GM12865 (cell line): ENCODE measurements around the gene CKB.
"Not testable (repeated sequence)": the region's sequence is repeated elsewhere in the genome, so short reads cannot be mapped to it uniquely, and the experiment has no call there.

Experiments used
- DNase-seq: peaks from one replicate; pipeline ENCODE4 v3.0.0; 2010; ENCODE audit warnings: low read depth
- H3K4me3 ChIP-seq: 2 replicates; pipeline ENCODE4 v1.5.1; 2011; ENCODE audit warnings: mild to moderate bottlenecking, low read depth, low read length, control low read depth
- TF ChIP-seq, protein P1 (sequence below): IDR thresholded peaks from 2 replicates; pipeline ENCODE4 v1.5.1; 2011; ENCODE audit warnings: low read length, control low read depth, low read depth, inconsistent platforms; ENCODE audit not compliant: insufficient read depth; ENCODE audit errors: missing control alignments

Gene CKB

DNA sequence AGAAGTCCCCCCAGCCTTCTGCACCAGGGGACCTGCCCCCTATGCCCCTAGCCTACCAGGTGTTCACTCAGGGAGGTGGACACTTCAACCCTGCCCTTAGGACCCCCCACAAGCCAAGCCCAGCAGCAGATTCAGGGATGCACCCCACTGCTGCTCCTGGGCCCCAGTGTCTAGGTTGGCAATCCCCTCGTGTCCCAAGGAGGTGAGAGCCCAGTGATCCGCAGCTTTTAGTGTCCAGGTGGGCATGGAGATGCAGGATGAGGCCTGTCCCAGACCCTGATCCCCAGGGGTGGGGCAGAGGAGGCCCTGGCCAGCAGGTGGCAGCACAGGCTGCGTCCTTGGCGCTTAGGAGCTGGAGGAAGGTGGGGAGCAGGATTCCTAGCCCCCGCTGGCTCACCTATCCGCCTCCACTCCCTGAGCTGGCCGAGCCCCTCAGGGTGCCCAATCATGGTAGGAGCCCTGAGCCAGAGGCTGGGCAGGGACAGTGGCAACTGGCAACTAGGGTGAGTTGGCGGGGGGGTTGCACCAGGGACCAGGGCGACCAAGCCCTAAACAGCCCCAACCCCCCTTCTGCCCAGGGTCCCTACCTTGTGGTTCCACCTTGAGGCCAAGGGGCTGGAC is 4.1 kb downstream of the CKB start:
- H3K4me3 ChIP-seq: no peak overlapping the region
- TF ChIP-seq, protein P1, sequence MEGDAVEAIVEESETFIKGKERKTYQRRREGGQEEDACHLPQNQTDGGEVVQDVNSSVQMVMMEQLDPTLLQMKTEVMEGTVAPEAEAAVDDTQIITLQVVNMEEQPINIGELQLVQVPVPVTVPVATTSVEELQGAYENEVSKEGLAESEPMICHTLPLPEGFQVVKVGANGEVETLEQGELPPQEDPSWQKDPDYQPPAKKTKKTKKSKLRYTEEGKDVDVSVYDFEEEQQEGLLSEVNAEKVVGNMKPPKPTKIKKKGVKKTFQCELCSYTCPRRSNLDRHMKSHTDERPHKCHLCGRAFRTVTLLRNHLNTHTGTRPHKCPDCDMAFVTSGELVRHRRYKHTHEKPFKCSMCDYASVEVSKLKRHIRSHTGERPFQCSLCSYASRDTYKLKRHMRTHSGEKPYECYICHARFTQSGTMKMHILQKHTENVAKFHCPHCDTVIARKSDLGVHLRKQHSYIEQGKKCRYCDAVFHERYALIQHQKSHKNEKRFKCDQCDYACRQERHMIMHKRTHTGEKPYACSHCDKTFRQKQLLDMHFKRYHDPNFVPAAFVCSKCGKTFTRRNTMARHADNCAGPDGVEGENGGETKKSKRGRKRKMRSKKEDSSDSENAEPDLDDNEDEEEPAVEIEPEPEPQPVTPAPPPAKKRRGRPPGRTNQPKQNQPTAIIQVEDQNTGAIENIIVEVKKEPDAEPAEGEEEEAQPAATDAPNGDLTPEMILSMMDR: peak; percentile 94
- peak; percentile 59 for DNase-seq

DNA sequence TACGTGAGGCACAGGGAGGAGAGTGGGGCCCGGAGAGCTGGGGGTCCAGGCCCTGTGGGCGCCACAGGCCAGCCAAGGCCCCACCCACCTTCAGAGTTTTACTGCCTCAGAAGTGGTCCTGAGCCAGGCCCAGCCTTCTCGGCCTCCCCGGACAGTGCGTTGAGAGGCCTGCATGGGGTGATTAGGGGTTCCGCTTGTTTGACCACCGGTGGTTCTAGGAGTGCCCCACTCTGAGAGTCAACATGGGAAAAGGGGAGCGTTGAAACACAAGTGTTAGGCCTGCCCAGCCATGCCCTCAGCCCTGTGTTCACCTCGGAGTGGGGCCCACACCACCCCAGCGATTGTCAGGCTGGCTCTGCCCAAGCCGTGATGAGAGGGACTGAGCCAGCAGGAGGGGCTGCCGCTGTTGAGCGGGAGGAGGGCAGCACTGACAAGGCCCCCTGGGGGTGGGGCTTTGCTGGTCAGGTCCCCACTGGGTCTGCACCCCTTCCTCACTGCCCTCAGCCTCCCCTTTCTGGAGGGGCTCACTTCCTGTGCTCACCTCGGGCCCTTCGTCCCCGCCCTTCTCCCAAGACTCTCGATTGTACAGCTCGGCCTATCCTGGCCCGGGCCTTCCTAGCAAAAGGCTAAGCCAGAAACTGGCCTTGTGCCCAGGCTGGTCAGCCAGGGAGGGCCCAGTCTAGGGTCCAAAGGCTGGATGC is 4.8 kb downstream of the CKB start:
- no peak for DNase-seq
- no peak overlapping the region for H3K4me3 ChIP-seq
- TF ChIP-seq, protein P1: no peak

DNA sequence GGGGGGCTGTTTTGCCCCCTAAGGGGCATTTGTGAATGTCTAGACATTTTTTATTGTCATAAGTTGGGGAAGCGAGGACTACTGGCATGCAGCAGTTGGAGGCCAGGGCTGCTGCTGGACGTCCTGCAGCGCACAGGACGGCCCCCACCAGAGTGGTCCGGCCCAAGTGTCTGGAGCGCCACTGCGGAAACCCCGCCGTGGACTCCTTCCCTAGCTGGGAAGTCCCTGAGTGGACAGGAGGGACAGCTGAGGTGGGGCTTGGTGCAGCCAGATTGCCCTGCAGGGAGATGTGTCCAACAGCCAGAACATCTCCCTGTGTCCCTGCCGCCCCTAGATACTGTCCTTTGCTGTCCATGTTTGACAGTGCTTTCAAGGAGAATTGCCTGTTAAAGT is 5.5 kb downstream of the CKB start:
- no peak for DNase-seq
- TF ChIP-seq, protein P1: no peak
- H3K4me3 ChIP-seq: no peak overlapping the region

DNA sequence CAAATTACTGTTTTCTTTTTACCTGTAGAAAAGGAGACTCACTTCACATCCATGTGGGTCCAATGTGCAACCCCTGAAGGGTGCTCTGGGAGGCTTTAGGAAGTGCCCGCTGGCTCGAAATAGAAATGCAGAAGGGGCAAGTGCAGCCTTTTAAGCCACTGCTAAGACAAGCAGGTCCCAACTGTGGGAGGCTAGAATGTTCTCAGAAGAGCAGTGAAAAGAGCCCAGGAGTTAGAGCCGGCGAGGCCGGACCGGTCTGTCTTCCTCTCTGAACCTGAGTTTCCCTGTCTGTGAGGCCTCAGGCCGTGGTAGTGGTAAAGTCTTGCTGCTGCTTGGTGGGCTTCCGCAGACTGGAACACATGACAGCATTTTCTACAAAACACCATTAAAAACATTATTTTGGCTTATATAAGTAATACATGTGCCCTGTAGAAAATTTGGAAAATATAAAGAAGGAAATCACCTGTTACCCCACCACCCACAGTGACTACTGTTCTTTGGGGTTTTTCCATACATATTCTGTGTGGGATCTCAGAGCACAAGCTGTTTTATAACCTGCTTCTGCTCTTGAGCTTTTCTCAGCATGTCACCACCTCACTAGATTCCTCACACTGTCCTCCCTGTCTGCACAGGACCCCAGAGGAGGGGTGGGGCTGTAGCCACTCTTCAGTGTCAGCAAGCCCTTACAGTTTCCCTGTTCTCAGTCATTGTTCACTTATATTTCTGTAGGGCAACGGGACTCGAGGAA is 6.0 kb downstream of the CKB start:
- no peak overlapping the region for H3K4me3 ChIP-seq
- TF ChIP-seq, protein P1: no peak
- no peak for DNase-seq

DNA sequence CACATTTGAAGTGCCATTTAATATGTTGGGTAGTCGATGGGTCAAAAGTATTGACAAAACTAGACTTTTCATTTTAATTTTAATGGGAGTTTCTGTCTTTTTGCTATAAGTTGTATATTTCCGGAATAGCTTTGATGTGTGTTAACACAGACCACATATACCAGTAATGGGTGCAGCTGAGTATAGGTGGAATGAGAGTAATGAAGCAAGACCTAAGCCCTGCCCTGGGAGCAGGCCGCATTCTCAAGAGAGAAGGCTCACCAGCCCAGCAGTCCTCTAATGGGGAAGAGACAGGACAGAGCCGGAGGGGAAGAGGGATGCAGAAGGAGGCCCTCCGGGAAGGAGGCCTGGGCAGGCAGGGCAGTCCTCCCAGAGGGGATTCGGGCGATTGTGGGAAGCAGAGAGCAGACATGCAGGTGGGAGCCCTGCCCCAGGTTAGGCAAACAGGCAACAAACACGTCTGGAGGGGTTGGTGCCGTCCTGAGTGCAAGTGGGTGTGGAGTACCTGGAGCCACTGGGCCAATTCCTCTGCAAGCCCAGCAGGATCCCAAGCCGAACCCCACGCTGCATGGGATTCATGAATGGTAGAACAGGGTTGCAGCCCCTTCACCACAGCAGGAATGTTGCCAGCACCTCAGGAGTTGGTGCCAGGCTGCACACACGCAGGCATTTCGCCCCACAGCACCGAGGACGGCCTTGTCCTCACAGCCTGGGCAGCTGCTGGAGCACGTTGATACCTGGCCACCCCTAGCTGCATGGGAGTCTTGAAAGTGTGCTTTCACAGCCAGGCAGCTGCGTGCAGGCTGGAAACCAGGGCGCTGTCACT is 7.8 kb downstream of the CKB start:
- H3K4me3 ChIP-seq: no peak overlapping the region
- DNase-seq: no peak
- TF ChIP-seq, protein P1: no peak

- H3K4me3 ChIP-seq: no peak overlapping the region
- TF ChIP-seq, protein P1: no peak
- DNase-seq: no peak
Measured at GRCh38 chr14:103512701-103513611, 9.7 kb downstream of the CKB start.

DNA sequence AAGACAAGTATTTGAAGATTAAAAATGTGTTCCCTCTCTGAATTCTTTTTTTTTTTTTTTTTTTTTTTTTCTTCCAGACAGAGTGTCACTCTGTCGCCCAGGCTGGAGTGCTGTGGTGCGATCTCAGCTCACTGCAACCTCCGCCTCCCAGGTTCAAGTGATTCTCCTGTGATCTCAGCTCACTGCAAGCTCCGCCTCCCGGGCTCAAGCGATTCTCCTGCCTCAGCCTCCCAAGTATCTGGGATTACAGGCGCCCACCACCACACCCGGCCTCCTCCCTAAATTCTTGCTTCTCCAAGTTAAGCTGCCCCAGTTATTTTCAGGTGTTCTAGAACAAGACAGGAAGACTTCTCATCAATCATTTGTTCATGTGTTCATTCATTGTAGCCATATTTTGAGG is 10.4 kb downstream of the CKB start:
- not testable (repeated sequence) for H3K4me3 ChIP-seq, DNase-seq
